ENCODE results near the gene RRAD.

RRAD gene

GRCh38 chr16:66931665-66932064 is 6.3 kb upstream of the RRAD start:
- FAIRE-seq, result no peak

GRCh38 chr16:66930189-66930588 is 4.9 kb upstream of the RRAD start:
- FAIRE-seq, result no peak

GRCh38 chr16:66928702-66929388 is 3.5 kb upstream of the RRAD start:
- no peak for FAIRE-seq

GRCh38 chr16:66927918-66928649 is 2.7 kb upstream of the RRAD start:
- FAIRE-seq, result no peak

GRCh38 chr16:66926961-66927436 is 1.7 kb upstream of the RRAD start:
- no peak for FAIRE-seq

GRCh38 chr16:66926171-66926947 is 1.0 kb upstream of the RRAD start:
- no peak for FAIRE-seq

GRCh38 chr16:66924527-66925321 is 611 bp downstream of the RRAD start:
- no peak for FAIRE-seq

- FAIRE-seq, result no peak
Observed at GRCh38 chr16:66923866-66924265, 1.5 kb downstream of the RRAD start.

- no peak for FAIRE-seq
Observed at GRCh38 chr16:66923247-66923731, 2.0 kb downstream of the RRAD start.

GRCh38 chr16:66921729-66922450 is 3.4 kb downstream of the RRAD start:
- no peak for FAIRE-seq

- no peak for FAIRE-seq
Observed at GRCh38 chr16:66920924-66921680, 4.2 kb downstream of the RRAD start.

- no peak for FAIRE-seq
Observed at GRCh38 chr16:66920299-66920590, 5.1 kb downstream of the RRAD start.

- no peak for FAIRE-seq
Observed at GRCh38 chr16:66919569-66920298, 5.6 kb downstream of the RRAD start.

GRCh38 chr16:66918803-66919568 is 6.3 kb downstream of the RRAD start, which contains the start of gene CDH16:
Gene CDH16, minus strand, starts transcription at chr16:66918885. Its CDS starts 820 bp downstream, at chr16:66918065.
- FAIRE-seq, result no peak

GRCh38 chr16:66918355-66918754 is 7.0 kb downstream of the RRAD start:
- FAIRE-seq, result no peak

GRCh38 chr16:66917741-66918140 is 7.6 kb downstream of the RRAD start:
- FAIRE-seq, result no peak

GRCh38 chr16:66916518-66916917 is 8.8 kb downstream of the RRAD start:
- FAIRE-seq, result no peak

- FAIRE-seq, result no peak
Observed at GRCh38 chr16:66915041-66915440, 10.3 kb downstream of the RRAD start.

GRCh38 chr16:66914541-66914940 is 10.8 kb downstream of the RRAD start:
- no peak for FAIRE-seq

GRCh38 chr16:66913711-66914110 is 11.6 kb downstream of the RRAD start:
- no peak for FAIRE-seq
